GM11168 (cell line): Measurements from ENCODE around the gene SMAD2.

ENCODE experiments used
- in situ Hi-C: fragments of 300-500 bp; cut with MboI; formaldehyde crosslinking; loops from one replicate; pipeline ENCODE4 v1.12.0; 2022; ENCODE audit warnings: low sequenced_read_pairs; ENCODE audit not compliant: unreplicated experiment

The SMAD2 gene

GRCh38 chr18:47899107-47899840 is 31.2 kb downstream of the SMAD2 start:
- in situ Hi-C loops = no loop called here

DNA sequence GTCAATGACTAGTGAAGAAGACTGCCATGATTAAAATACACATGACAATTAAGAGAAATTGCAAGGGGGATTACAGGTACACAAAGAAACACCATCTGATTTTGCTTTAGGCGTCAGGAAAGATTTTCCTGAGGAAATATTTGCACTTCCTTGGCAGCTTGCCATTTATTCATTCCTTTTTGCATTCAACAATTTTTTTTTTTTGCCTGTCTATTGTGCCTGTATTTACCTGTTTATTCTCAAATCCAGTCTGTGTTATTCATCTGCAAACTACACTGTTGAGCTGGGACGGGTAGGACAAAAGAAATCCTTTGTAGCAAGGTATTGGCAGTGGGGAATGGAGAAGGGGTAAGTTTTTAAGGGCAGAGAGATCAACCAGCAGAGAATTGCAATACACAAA is 31.8 kb downstream of the SMAD2 start:
- in situ Hi-C loops = no loop called here

- in situ Hi-C loops = no loop called here
These were observed 32.4 kb downstream of the SMAD2 start for GRCh38 chr18:47898055-47898454.

GRCh38 chr18:47895565-47896250 is 34.8 kb downstream of the SMAD2 start:
- in situ Hi-C loops = no loop called here

DNA sequence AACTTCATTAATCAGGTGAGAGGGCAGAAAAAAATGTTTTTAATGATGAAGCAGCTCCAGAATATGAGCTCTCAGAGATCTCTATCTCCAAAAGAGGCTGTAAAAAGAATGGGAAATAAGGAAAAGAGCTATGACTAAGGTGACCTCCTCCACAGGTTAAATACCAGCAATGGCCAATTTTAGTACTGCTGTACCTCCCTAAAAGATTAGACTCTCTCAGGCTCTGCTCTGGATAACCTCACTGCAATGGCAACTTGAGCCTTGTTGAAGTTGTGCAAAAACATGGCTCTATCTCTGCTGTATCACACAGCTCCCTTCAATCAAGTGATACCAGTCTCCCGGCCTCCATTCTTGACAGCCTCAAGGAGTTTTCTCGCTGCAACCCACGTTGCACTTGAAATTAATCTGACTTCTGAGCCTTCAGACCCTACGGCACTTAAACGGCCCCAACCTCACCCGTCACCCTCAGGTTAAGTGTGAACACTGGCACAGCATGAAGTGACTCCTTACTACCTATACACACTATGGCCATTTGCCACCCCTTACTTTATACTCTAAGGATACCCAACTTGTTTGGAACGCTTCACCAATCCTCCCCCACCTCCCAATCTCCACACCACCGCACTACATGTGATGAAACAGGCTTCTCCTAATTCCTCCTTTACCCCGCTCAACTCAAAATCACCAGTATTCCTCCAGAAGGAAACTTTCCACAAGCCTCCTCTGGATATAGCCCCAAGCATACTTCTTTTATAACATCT is 36.3 kb downstream of the SMAD2 start:
- in situ Hi-C loops = no loop called here

- in situ Hi-C loops = no loop called here
These were observed 37.4 kb downstream of the SMAD2 start for GRCh38 chr18:47893047-47893446.

GRCh38 chr18:47888156-47888555 is 42.3 kb downstream of the SMAD2 start:
- in situ Hi-C loops = no loop called here

DNA sequence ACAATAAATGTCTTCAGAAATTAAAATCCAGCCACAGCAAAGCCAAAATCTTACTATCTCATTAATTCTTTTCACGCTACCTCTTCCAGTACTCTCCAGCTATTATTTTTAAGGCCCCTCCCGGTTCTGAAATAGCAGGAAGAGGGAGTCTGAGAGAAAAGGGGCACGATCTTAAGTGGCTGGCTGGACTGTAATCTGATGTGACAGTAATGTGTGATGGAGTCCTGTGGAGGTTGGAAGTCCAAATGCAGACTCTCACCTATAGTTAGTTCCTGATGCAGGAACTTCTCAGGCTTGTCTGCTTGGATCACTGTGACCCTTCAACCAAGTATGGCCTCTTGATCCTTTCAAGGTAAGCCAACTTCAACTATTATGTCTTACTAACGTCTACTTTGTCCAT is 43.2 kb downstream of the SMAD2 start:
- in situ Hi-C loops = no loop called here

DNA sequence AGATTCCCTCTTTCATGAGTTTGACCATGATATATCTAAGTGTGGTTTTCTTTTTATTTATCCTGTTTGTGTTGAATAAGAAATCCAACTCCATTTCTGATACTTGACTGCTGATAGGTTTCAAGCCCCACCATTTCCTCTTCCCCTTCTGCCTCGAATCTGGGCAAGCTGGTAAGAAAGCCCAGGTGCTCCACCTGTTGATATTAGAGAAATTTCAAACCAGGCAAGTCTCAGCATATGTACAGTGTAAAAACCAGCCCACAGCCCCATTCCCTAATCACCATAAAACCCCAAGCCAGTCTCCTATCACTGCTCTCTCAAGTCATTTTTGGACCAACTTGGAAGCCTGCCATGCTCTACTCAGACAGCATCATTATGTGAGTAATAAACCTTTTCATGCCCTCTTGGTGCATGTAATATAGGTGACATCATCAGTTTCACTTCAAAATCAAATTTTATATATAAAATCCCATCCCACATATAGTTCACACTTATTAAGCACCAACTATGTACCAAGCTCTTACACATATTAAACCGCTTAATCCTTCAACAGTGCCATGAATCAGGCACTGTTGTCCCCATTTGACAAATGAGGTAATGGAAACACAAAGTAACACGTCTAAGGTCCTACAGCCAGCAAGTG is 46.6 kb downstream of the SMAD2 start:
- in situ Hi-C loops = no loop called here

GRCh38 chr18:47882641-47883040 is 47.8 kb downstream of the SMAD2 start:
- in situ Hi-C loops = no loop called here

DNA sequence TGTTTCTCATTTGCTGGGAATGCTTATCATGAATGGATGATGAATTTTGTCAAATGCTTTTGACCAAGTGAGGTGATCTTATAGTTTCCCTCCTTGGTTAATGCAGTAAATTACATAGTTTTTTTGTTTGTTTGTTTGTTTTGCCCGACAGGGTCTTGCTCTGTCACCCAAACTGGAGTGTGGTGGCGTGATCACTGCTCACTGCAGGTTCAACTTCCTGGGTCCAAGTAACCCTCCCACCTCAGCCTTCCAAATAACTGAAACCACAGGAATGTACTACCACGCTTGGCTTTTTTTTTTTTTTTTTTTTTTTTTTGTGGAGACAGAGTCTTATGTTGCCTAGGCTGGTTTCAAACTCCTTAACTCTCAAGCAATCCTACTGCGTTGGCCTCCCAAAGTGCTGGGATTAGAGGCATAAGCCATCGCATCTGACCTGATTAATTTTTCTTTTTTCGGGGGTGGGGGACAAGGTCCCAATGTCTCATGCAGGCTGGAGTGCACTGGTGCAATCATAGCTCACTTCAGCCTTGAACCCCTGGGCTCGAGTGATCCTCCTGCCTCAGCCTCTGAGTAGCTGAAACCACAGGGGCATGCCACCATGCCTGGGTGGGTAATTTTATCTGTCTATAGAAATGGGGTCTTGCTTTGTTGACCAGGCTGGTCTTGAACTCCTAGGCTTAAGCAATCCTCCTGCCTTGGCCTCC is 48.6 kb downstream of the SMAD2 start:
- in situ Hi-C loops = no loop called here

DNA sequence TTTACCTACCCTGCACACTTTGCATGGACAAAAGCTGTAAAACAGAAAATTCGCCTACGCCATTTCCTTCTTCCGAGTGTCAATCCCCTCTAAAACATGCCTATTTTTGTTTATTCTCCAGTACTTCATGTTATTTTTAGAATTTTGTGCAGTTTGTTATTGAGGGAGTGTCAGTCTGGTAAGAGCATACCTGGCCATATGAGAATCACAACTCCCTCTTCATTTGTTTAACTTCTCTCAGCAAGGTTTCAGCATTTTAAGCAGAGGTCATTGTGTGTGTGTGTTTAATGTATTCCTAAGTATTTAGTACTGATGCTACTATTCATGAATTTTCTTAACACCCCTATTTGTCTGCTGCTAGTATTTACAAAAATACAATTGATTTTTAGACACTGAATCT is 49.4 kb downstream of the SMAD2 start:
- in situ Hi-C loops = no loop called here

DNA sequence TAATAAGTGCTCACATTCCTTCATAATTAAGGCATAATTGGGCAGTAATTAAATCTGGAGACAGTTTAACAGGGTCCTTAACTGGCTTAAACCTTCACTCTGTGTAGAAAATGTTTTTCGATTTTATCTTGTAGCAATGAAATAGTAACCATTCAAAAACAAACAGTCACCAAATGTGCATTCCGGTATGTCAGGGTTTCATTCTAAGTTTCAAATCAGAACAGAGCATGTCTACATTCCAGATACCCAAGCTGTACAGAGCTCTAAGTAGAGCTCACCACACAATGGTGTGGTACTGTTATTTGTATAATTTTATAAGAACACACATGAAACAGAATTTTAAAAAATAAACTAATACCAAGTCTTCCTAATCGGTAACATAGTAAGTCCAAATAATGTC is 52.6 kb downstream of the SMAD2 start:
- in situ Hi-C loops = no loop called here

- in situ Hi-C loops = no loop called here
These were observed 53.6 kb downstream of the SMAD2 start for GRCh38 chr18:47876813-47877212.

- in situ Hi-C loops = no loop called here
These were observed 56.8 kb downstream of the SMAD2 start for GRCh38 chr18:47873625-47874024.

- in situ Hi-C loops = no loop called here
These were observed 58.0 kb downstream of the SMAD2 start for GRCh38 chr18:47872426-47872825.

DNA sequence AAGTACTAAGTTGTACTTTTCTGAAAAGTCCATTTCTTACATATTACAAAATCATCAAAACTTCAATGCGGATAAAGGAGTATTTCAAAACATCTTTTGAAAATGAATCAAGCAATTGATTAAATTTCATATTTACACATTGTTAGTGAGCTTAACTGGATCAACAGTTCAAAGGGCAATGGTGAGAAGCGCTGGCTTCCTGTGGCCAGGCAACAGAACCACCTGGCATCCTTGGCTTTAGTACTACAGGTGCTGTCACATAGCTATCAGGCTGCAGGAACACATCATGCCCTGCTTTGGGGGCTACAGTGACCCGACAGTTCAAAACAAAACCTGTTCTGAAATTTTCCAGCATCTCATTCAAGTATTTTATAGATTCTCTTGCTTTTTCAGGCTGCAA is 59.2 kb downstream of the SMAD2 start:
- in situ Hi-C loops = no loop called here

GRCh38 chr18:47870605-47871004 is 59.9 kb downstream of the SMAD2 start:
- in situ Hi-C loops = no loop called here

GRCh38 chr18:47868744-47869143 is 61.7 kb downstream of the SMAD2 start:
- in situ Hi-C loops = no loop called here

- in situ Hi-C loops = no loop called here
These were observed 65.3 kb downstream of the SMAD2 start for GRCh38 chr18:47865183-47865582.
